ENCODE measurements around the gene TOP3B. TPM values are rescaled to one million over a fixed set of nuclear protein-coding genes. Genes with fewer than 3 reads are reported as not detected.

The TOP3B gene
- total and polyA plus RNA-seq, 4 donors = 6.0 to 26.9 (median 8.8) TPM

- no peak for TF ChIP-seq ZBTB33 (IDR thresholded peaks at IDR 0.05)
- no peak for TF ChIP-seq CTCF (IDR thresholded peaks at IDR 0.05; ENCODE audit: low read depth, low read length, missing input control)
- TF ChIP-seq YY1 (IDR thresholded peaks at IDR 0.05) = no peak
- TF ChIP-seq TAF1 (conservative IDR thresholded peaks at IDR 0.05) = no peak
Measured at GRCh38 chr22:21975854-21976345, 6.7 kb downstream of the TOP3B start (continued).

GRCh38 chr22:21975273-21975672 is 7.3 kb downstream of the TOP3B start:
- Histone ChIP-seq H3K9ac (ENCODE audit: low read depth in 1 of 2, low read length in 2 of 2) (no peak overlapping the region), H3K4me3 (ENCODE audit: low read depth in 1 of 3, low read length in 3 of 3) (no peak overlapping the region), H3K27ac (ENCODE audit: low read depth in 1 of 2, low read length in 2 of 2) (no peak overlapping the region), H3K36me3 (ENCODE audit: control insufficient read depth in 4 of 4, insufficient read depth in 3 of 4, low read depth in 1 of 4, low read length in 3 of 4) (peaks cover 11 to 51% (median 36%) of the 10 kb centered on the region in 4 donors), H3K4me1 (ENCODE audit: control insufficient read depth in 4 of 4, insufficient read depth in 4 of 4, low read length in 3 of 4) (no peaks in the 10 kb centered on the region), H3K27me3 (ENCODE audit: control insufficient read depth in 4 of 4, insufficient read depth in 4 of 4, low read length in 3 of 4) (no peaks in the 10 kb centered on the region), H3K9me3 (ENCODE audit: control insufficient read depth in 4 of 4, low read length in 3 of 4) (no peaks in the 10 kb centered on the region)
- TF ChIP-seq REST (IDR thresholded peaks at IDR 0.05) (no peak), ATF3 (IDR thresholded peaks at IDR 0.05) (no peak), HNF4A (conservative IDR thresholded peaks at IDR 0.05) (no peak), CTCF (IDR thresholded peaks at IDR 0.05; ENCODE audit: low read depth, low read length, missing input control) (no peak), FOXA1 (IDR thresholded peaks at IDR 0.05) (no peak), GABPA (IDR thresholded peaks at IDR 0.05 in 1 of 2, conservative IDR thresholded peaks at IDR 0.05 in 1 of 2) (no peak), YY1 (IDR thresholded peaks at IDR 0.05) (no peak), ZBTB33 (IDR thresholded peaks at IDR 0.05) (no peak), TAF1 (conservative IDR thresholded peaks at IDR 0.05) (no peak), RXRA (IDR thresholded peaks at IDR 0.05) (no peak)
- DNase-seq (ENCODE audit: low spot score) = no peak
- 95% methylated on average over 5 of the region's 5 CpGs for WGBS

All from liver (tissue), 9 donors.